Epithelial cell of esophagus (primary cell): ENCODE data around the gene PTGDS.

ENCODE experiments used
- DNase-seq: peaks from one replicate; pipeline ENCODE4 v3.0.0; 2010; ENCODE audit warnings: low read depth
- H3K4me3 ChIP-seq: 2 replicates; pipeline ENCODE4 v1.5.1; 2011; ENCODE audit warnings: mild to moderate bottlenecking, low read length, control low read depth
- CTCF ChIP-seq: IDR thresholded peaks from 2 replicates; pipeline ENCODE4 v1.5.1; 2011; ENCODE audit warnings: low read depth, mild to moderate bottlenecking, low read length, control low read depth, inconsistent platforms; ENCODE audit not compliant: insufficient read depth; ENCODE audit errors: missing control alignments

PTGDS gene

GRCh38 chr9:136951541-136952320 lies 25.6 kb upstream of the PTGDS start, which contains the start of gene LCN12:
Gene LCN12 (plus strand): TSS chr9:136952273. CDS start chr9:136952328, 55 bp downstream.
- DNase-seq, result no peak
- no peak for TF ChIP-seq CTCF
- H3K4me3 ChIP-seq, result no peak within 1 kb of the TSS

GRCh38 chr9:136952321-136952850 lies 24.9 kb upstream of the PTGDS start:
- H3K4me3 ChIP-seq, result no peak overlapping the region
- TF ChIP-seq CTCF, result no peak
- no peak for DNase-seq

- H3K4me3 ChIP-seq, result no peak overlapping the region
- no peak for DNase-seq
- TF ChIP-seq CTCF, result no peak
Measured at GRCh38 chr9:136952876-136953770, 24.2 kb upstream of the PTGDS start.

GRCh38 chr9:136953771-136954269 lies 23.5 kb upstream of the PTGDS start:
- no peak for DNase-seq
- H3K4me3 ChIP-seq, result no peak overlapping the region
- no peak for TF ChIP-seq CTCF

GRCh38 chr9:136954270-136955083 lies 22.8 kb upstream of the PTGDS start:
- TF ChIP-seq CTCF, result no peak
- no peak overlapping the region for H3K4me3 ChIP-seq
- no peak for DNase-seq

- no peak overlapping the region for H3K4me3 ChIP-seq
- no peak for TF ChIP-seq CTCF
- DNase-seq, result no peak
Measured at GRCh38 chr9:136955202-136955942, 21.9 kb upstream of the PTGDS start.
